BLaER1 (cell line): ENCODE measurements around the gene INAVA.
"Not testable (repeated sequence)": the region's sequence is repeated elsewhere in the genome, so short reads cannot be mapped to it uniquely, and the experiment has no call there.

Source experiments
- H3K27ac ChIP-seq: shearing (Covaris generic); formaldehyde crosslinking; 2 replicates; pipeline ENCODE4 v1.8.1; 2022
- H3K27me3 ChIP-seq: shearing (Covaris generic); formaldehyde crosslinking; 2 replicates; pipeline ENCODE4 v1.8.1; 2022
- H3K36me3 ChIP-seq: shearing (Covaris generic); formaldehyde crosslinking; 2 replicates; pipeline ENCODE4 v1.8.1; 2022
- H3K4me1 ChIP-seq: shearing (Covaris generic); formaldehyde crosslinking; 2 replicates; pipeline ENCODE4 v1.8.1; 2022
- H3K4me2 ChIP-seq: shearing (Covaris generic); formaldehyde crosslinking; 2 replicates; pipeline ENCODE4 v1.8.1; 2022
- H3K4me3 ChIP-seq: shearing (Covaris generic); formaldehyde crosslinking; 2 replicates; pipeline ENCODE4 v1.8.1; 2022
- H3K9ac ChIP-seq: shearing (Covaris generic); formaldehyde crosslinking; 2 replicates; pipeline ENCODE4 v1.8.1; 2022
- H3K9me3 ChIP-seq: shearing (Covaris generic); formaldehyde crosslinking; 2 replicates; pipeline ENCODE4 v1.8.1; 2022
- H4K20me1 ChIP-seq: shearing (Covaris generic); formaldehyde crosslinking; 2 replicates; pipeline ENCODE4 v1.8.1; 2022
- Cebpa-rat ChIP-seq: shearing (Covaris generic); IDR thresholded peaks from 2 replicates; pipeline ENCODE4 v1.8.1; 2022

INAVA gene

DNA sequence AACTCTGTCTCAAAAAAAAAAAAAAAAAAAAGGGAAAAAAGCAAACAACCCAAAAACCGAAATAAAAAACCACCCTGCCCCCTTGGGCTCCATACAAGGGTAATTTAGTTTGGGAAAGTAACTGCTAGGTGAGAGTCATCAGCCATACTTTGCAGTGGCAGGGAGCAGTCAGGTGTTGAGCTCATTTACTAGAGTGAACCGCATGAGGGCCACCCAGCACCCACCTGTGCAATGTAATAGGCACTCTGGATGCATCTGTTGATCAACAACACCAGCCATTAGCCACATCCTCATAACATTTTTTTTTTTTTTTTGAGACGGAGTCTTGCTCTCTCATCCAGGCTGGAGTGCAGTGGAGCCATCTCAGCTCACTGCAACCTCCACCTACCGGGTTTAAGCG, 9.1 kb downstream of the INAVA start:
- Histone ChIP-seq H3K36me3 (no peaks in the 10 kb centered on the region), H4K20me1 (no peaks in the 10 kb centered on the region), H3K27me3 (no peaks in the 10 kb centered on the region), H3K4me3 (no peak overlapping the region), H3K9ac (no peak overlapping the region), H3K4me2 (no peak overlapping the region), H3K27ac (no peak overlapping the region), H3K4me1 (peaks cover 51% of the 10 kb centered on the region), H3K9me3 (no peaks in the 10 kb centered on the region)
- TF ChIP-seq Cebpa-rat, result no peak

DNA sequence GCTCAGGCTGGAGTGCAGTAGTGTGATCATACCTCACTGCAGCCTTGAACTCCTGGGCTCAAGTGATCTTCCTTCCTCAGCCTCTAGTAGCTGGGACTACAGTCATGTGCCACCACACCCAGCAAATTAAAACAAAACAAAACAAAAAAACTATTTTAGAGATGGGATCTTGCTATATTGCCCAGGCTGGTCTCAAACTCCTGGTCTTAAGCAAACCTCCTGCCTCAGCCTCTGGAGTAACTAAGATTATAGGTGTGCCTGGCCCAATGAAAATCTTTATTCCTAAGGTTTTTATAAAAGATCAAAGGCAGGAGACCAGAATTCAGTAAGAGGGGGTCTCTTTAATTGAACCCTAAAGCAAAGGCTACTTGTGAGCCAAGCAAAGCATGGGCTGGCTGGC, 10.1 kb downstream of the INAVA start:
- peak overlapping the region; percentile 53; the same call in 1 of the 2 replicates for H3K4me2 ChIP-seq
- no peaks in the 10 kb centered on the region for H4K20me1 ChIP-seq
- no peak for TF ChIP-seq Cebpa-rat
- no peaks in the 10 kb centered on the region for H3K36me3 ChIP-seq
- peaks cover 51% of the 10 kb centered on the region for H3K4me1 ChIP-seq
- no peak overlapping the region for H3K9ac ChIP-seq
- no peaks in the 10 kb centered on the region for H3K9me3 ChIP-seq
- H3K27ac ChIP-seq, result no peak overlapping the region
- H3K4me3 ChIP-seq, result no peak overlapping the region
- H3K27me3 ChIP-seq, result no peaks in the 10 kb centered on the region

DNA sequence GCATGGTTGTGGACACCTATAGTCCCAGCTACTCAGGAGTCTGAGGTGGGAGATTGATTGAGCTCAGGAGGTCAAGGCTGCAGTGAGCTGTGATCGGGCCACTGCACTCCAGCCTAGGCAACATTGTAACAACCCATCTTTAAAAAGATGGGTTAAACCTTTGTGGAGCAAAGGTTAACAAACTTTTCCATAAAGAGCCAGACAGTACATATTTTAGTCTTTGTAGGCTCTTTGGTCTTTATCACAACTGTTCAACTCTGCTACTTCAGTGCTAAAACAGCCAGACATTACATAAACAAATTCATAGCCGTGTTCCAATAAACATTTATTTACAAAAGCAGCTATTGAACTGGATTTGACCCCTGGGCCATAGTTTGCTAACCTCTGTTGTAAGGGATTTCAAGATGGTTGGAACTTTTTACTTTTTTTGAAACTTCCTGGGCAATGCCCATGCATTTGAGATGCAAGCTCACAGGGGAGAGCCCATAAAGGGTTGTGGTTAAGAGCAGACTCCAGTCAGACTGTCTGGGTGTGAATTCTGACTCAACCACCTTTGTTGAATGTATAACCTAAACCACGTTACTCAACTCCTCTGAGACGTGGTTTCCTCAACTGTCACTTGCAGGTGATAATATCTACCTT, 10.8 kb downstream of the INAVA start:
- Histone ChIP-seq H3K9ac (no peak overlapping the region), H3K27ac (peak overlapping the region; percentile 35; the same call in 1 of the 2 replicates), H3K36me3 (no peaks in the 10 kb centered on the region), H3K9me3 (no peaks in the 10 kb centered on the region), H3K4me1 (peaks cover 53% of the 10 kb centered on the region), H4K20me1 (no peaks in the 10 kb centered on the region), H3K27me3 (no peaks in the 10 kb centered on the region), H3K4me3 (no peak overlapping the region), H3K4me2 (peak overlapping the region; percentile 53)
- TF ChIP-seq Cebpa-rat, result no peak

DNA sequence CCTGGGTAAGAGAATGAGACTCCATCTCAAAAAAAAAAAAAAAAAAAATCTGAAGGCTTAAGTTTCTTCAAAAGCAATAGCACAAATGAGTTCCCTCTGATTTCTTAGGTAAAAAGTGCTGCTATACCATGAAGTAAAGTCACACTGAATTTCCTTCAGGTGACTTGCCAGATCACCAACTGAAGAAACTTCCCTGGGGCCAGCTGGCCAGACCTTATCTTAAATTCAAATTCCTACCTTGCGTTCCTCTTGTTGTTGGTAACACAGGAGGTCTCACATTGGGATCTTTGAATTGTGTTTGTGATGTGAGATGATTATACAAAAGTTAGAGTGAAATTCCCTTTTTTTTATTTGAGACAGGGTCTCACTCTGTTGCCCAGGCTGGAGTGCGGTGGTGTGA, 11.8 kb downstream of the INAVA start:
- Histone ChIP-seq H3K9me3 (no peaks in the 10 kb centered on the region), H3K9ac (no peak overlapping the region), H3K4me3 (no peak overlapping the region), H3K4me1 (peaks cover 53% of the 10 kb centered on the region), H3K4me2 (no peak overlapping the region; the same call in 1 of the 2 replicates), H4K20me1 (no peaks in the 10 kb centered on the region), H3K36me3 (no peaks in the 10 kb centered on the region), H3K27ac (no peak overlapping the region), H3K27me3 (no peaks in the 10 kb centered on the region)
- no peak for TF ChIP-seq Cebpa-rat

DNA sequence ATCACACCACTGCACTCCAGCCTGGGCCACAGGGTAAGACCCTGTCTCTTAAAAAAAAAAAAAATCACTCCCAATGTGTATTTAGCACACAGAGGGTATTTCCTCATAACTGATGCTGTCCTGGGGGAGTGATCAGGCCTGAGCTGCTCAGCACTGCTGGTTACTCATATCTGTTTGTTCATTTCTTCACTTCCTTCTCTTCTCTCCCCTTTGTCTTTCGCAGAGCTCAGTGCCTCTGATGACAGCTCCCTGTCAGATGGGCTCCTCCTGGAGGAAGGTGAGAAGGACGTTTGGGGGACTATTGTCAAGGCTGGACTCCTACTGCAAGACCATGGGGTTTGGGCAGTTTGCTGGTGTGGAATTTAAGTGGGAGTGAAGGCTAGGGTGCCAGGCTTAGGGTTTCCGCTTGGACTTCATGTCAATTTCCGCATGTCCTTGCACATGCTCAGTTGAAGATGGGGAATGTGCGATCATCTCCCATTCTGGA, 13.0 kb downstream of the INAVA start:
- Histone ChIP-seq H3K36me3 (no peaks in the 10 kb centered on the region), H3K27me3 (no peaks in the 10 kb centered on the region), H3K4me3 (no peak overlapping the region), H4K20me1 (no peaks in the 10 kb centered on the region), H3K4me1 (peaks cover 55% of the 10 kb centered on the region), H3K9me3 (no peaks in the 10 kb centered on the region), H3K4me2 (peak overlapping the region; percentile 71), H3K27ac (peak overlapping the region; percentile 62; the same call in 1 of the 2 replicates), H3K9ac (peak overlapping the region; percentile 29; the same call in 1 of the 2 replicates)
- no peak for TF ChIP-seq Cebpa-rat

DNA sequence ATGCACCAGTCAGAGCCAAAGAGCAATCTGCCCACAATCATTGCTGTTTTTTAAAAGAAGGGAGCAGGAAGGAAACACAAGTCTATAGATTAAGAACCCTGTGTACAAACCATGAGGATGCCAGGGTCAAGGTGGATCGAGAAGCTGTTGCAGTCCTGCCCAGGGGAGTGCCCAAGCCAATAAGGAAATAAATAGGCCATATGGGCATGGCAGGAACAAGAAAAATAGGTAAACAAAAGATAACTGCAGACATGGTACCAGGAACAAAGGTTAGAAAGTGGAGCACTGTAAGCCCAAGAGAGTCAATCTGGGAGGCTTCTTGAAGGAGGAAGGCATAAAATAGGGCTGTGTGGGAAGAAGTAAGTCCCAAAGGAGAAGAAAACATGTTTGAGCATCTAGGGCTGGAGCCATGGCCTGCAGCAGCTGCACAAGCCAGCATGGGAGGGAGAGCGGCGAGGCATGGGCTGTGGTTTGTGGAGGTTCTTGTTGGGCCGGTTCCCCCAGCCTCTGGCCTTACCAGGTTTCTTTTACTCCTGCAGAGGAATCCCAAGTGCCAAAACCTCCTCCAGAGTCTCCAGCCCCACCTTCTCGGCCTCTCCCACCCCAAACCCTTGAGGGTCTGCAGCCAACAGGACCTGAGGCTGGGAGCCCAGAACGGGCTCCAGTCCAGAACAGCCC, 13.6 kb downstream of the INAVA start:
- Histone ChIP-seq H3K9me3 (no peaks in the 10 kb centered on the region), H3K36me3 (no peaks in the 10 kb centered on the region), H3K4me2 (peak overlapping the region; percentile 71), H3K4me1 (peaks cover 62% of the 10 kb centered on the region), H3K9ac (peak overlapping the region; percentile 29; the same call in 1 of the 2 replicates), H3K27ac (peak overlapping the region; percentile 62; the same call in 1 of the 2 replicates), H4K20me1 (no peaks in the 10 kb centered on the region), H3K4me3 (no peak overlapping the region), H3K27me3 (no peaks in the 10 kb centered on the region)
- TF ChIP-seq Cebpa-rat, result no peak

DNA sequence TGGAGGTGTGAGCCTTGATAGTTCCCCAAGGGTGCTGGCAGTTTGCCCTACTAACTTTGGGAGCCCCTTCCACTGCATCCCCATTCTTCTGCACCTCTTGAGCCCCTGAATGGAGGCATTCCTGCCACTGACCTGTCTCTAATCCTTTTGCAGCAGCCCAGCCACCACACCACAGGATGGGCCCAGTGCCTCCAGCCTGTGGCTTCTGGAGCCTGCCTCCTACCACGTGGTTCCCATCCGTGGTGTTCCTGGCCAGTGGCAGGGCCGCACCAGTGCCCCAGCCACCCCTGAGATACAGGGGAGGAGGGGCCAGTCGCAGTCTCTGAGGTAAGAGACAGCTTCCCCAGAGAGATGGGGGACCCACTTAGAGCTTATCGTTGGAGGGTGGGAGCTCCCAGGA, 14.4 kb downstream of the INAVA start:
- Histone ChIP-seq H3K4me3 (no peak overlapping the region), H3K9ac (no peak overlapping the region), H3K27ac (peak overlapping the region; percentile 62; the same call in 1 of the 2 replicates), H3K27me3 (no peaks in the 10 kb centered on the region), H3K36me3 (no peaks in the 10 kb centered on the region), H3K4me2 (peak overlapping the region; percentile 71), H3K9me3 (no peaks in the 10 kb centered on the region), H3K4me1 (peaks cover 66% of the 10 kb centered on the region), H4K20me1 (no peaks in the 10 kb centered on the region)
- TF ChIP-seq Cebpa-rat, result no peak

DNA sequence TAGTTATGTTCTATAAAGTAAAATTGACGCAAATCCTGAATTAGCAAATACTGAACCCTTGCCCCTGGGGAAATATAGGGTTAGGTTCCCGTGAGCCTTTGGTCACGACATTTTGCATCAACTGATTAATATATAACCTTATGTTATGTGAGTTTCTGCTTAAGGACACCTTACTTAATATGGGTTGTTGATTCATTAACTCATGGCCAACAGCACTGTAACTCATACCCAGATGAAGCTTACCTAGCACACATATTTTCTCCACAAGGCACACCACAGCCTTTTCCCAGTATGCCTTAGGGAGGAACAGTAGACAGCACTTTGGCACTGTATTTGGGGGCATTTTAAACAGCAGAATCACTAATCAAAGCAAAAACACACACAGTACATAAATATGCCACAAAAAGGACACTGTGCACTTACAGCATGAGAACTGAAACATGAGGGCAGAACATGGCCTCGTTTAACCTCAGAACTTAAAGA, 15.1 kb downstream of the INAVA start:
- no peak overlapping the region for H3K9ac ChIP-seq
- no peak for TF ChIP-seq Cebpa-rat
- H4K20me1 ChIP-seq, result no peaks in the 10 kb centered on the region
- peak overlapping the region; percentile 71 for H3K4me2 ChIP-seq
- H3K4me1 ChIP-seq, result peaks cover 69% of the 10 kb centered on the region
- H3K4me3 ChIP-seq, result no peak overlapping the region
- no peaks in the 10 kb centered on the region for H3K9me3 ChIP-seq
- no peaks in the 10 kb centered on the region for H3K27me3 ChIP-seq
- H3K27ac ChIP-seq, result no peak overlapping the region
- no peaks in the 10 kb centered on the region for H3K36me3 ChIP-seq

DNA sequence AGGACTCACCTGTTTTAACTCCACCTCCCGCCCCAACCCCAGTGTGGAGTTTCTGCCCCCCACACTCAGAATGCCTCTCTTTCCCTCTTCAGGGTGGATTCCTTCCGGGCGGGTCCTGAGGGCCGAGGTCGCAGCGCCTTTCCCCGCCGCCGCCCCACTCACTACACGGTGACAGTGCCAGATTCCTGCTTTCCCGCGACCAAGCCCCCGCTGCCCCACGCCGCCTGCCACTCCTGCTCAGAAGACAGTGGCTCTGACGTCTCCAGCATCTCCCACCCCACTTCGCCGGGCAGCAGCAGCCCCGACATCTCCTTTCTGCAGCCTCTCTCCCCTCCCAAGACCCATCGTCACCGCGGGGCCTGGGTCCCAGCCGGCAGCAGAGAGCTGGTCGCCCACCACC, 16.7 kb downstream of the INAVA start:
- Histone ChIP-seq H3K27me3 (no peaks in the 10 kb centered on the region), H3K4me2 (no peak overlapping the region), H3K9me3 (no peaks in the 10 kb centered on the region), H3K27ac (no peak overlapping the region), H3K4me1 (peaks cover 65% of the 10 kb centered on the region), H3K4me3 (no peak overlapping the region), H3K36me3 (no peaks in the 10 kb centered on the region), H4K20me1 (no peaks in the 10 kb centered on the region), H3K9ac (no peak overlapping the region)
- TF ChIP-seq Cebpa-rat, result no peak

DNA sequence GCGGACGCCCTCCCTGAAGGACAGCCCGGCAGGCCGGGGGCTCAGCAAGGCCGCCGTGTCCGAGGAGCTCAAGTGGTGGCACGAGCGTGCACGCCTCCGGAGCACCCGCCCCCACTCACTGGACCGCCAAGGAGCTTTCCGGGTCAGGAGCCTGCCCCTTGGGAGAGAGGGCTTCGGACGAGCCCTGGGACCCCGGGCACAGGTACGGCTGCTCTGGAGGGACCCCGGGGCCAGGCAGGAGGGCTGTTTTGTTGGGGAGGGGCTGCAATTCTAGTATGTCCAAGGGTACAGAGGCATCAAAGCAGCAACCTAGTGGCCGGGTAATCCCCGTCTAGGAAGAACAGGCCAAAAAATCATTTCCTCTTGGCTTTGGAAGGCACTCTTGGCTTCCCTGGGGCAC, 17.2 kb downstream of the INAVA start:
- not testable (repeated sequence) for H3K9ac ChIP-seq, H3K36me3 ChIP-seq, H3K27ac ChIP-seq, H4K20me1 ChIP-seq, H3K27me3 ChIP-seq, H3K9me3 ChIP-seq, H3K4me3 ChIP-seq, H3K4me2 ChIP-seq
- H3K4me1 ChIP-seq, result peaks cover 65% of the 10 kb centered on the region
